ENCODE measurements around the gene SAMSN1.

GRCh38 chr21:14520535-14520934 is 25.6 kb downstream of the SAMSN1 start:
- no peak for TF ChIP-seq CTCF (IDR thresholded peaks at IDR 0.05)
- TF ChIP-seq POLR2A (IDR thresholded peaks at IDR 0.05) = no peak
